ENCODE results near the gene CCDC170.
A peak's percentile ranks its signal among the peaks of the same experiment; 100 is the strongest.

Gene CCDC170

GRCh38 chr6:151477726-151478125 lies 16.1 kb upstream of the CCDC170 start:
- TF ChIP-seq, protein P1, sequence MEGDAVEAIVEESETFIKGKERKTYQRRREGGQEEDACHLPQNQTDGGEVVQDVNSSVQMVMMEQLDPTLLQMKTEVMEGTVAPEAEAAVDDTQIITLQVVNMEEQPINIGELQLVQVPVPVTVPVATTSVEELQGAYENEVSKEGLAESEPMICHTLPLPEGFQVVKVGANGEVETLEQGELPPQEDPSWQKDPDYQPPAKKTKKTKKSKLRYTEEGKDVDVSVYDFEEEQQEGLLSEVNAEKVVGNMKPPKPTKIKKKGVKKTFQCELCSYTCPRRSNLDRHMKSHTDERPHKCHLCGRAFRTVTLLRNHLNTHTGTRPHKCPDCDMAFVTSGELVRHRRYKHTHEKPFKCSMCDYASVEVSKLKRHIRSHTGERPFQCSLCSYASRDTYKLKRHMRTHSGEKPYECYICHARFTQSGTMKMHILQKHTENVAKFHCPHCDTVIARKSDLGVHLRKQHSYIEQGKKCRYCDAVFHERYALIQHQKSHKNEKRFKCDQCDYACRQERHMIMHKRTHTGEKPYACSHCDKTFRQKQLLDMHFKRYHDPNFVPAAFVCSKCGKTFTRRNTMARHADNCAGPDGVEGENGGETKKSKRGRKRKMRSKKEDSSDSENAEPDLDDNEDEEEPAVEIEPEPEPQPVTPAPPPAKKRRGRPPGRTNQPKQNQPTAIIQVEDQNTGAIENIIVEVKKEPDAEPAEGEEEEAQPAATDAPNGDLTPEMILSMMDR (IDR thresholded peaks at IDR 0.05; ENCODE audit: insufficient read depth, low read depth, low read length, missing control alignments) = no peak
- no peak for DNase-seq (ENCODE audit: low read depth)
- no peak overlapping the region for H3K4me3 ChIP-seq (ENCODE audit: low read length)

- TF ChIP-seq, protein P1 (IDR thresholded peaks at IDR 0.05; ENCODE audit: insufficient read depth, low read depth, low read length, missing control alignments) = no peak
- DNase-seq (ENCODE audit: low read depth) = no peak
- H3K4me3 ChIP-seq (ENCODE audit: low read length) = no peak overlapping the region
These were observed 15.1 kb upstream of the CCDC170 start for GRCh38 chr6:151478670-151479069.

DNA sequence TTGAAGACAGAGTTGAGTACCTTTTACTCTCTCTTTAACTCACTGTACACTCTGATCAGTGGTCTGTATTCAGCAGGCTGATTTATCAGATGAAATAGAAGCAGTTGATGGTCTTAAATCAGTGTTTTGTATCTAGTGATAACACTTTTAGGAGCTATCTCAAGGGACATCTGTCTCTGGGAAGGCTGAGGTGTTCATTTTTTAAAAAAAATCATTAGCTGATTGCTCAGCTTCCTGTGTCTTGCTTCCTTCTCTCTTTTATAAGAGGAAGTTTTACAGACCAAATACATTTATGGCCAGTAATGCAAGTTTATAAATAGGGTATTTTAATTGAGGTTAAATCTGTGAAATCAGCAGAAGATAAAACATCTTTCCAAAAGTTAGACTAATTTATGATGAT lies 12.0 kb upstream of the CCDC170 start:
- TF ChIP-seq, protein P1 (IDR thresholded peaks at IDR 0.05; ENCODE audit: insufficient read depth, low read depth, low read length, missing control alignments) = no peak
- no peak for DNase-seq (ENCODE audit: low read depth)
- no peak overlapping the region for H3K4me3 ChIP-seq (ENCODE audit: low read length)

DNA sequence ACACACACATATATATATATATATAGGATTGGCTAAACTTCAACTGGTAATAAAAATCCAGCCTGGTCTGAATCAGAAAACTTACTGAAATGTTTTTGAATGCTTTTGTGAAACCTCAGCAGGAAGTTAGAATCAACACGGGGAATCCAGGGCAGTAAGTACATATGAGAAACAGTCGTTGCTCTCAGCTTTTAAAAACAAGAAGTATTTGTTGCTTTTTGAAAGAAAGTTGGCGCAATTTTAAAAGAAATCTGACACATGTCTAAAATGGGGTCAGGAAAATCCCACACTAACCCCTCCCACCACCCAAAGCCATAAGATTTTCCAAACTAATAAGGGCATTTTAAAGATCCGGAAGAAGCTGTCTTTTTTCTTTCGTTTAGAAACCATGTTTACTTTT lies 11.5 kb upstream of the CCDC170 start:
- DNase-seq (ENCODE audit: low read depth) = peak; percentile 10
- TF ChIP-seq, protein P1 (IDR thresholded peaks at IDR 0.05; ENCODE audit: insufficient read depth, low read depth, low read length, missing control alignments) = no peak
- H3K4me3 ChIP-seq (ENCODE audit: low read length) = no peak overlapping the region

- no peak for DNase-seq (ENCODE audit: low read depth)
- no peak overlapping the region for H3K4me3 ChIP-seq (ENCODE audit: low read length)
- TF ChIP-seq, protein P1 (IDR thresholded peaks at IDR 0.05; ENCODE audit: insufficient read depth, low read depth, low read length, missing control alignments) = no peak
These were observed 9.8 kb upstream of the CCDC170 start for GRCh38 chr6:151483994-151484393.

DNA sequence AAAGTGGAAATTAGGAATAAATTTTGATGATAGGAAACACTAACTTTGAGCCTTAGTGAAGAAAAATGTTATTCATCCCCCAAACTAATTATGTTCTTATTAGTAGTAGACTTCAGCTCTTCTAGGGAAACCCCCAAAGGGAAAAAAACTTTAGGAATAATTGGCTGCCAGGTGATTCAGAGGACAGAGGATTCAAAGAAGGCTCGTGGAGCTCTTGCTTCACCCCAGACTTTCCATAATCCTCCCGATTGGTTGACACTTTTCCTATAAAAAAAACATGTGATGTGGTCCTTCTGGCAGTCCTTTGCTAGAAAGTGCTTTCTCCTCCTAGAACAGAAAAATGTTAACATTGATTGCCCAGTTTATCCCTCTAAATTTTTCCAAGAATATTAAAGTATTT lies 5.6 kb upstream of the CCDC170 start:
- H3K4me3 ChIP-seq (ENCODE audit: low read length) = no peak overlapping the region
- peak; percentile 39 for DNase-seq (ENCODE audit: low read depth)
- TF ChIP-seq, protein P1 (IDR thresholded peaks at IDR 0.05; ENCODE audit: insufficient read depth, low read depth, low read length, missing control alignments) = no peak

DNA sequence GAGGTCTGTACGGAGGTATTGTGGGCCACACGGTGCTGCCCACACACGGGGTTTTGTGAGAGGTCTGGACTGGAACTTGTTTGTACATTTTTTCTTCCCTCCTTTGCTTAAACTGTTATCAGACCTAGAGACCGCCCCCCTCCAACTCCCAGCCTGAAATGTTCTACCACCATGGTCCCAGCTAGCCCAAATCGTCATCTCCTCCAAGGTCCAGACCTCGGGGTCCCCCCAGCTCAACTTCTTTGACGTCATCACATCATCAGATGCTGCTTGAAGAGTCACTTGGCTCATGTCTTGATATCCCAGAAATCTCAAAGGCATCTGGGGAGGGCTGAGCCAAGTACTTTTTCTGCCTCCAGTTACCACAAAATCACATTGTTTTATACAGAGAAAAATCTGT lies 2.8 kb upstream of the CCDC170 start:
- H3K4me3 ChIP-seq (ENCODE audit: low read length) = no peak overlapping the region
- no peak for DNase-seq (ENCODE audit: low read depth)
- TF ChIP-seq, protein P1 (IDR thresholded peaks at IDR 0.05; ENCODE audit: insufficient read depth, low read depth, low read length, missing control alignments) = no peak

Measured in epithelial cell of esophagus (primary cell).